ENCODE data around the gene MELK. TPM values are rescaled to one million over a fixed set of nuclear protein-coding genes. Genes with fewer than 3 reads are reported as not detected.
A peak's percentile ranks its signal among the peaks of the same experiment; 100 is the strongest.

The MELK gene
- total and polyA plus RNA-seq, 10 of the 15 experiments (the other 5 are each of a cell fraction or from before 2014, with no cell fraction given) = 38.7 to 80.3 (median 51.6) TPM

GRCh38 chr9:36603006-36603405 is 30.3 kb downstream of the MELK start (continued):
- TF ChIP-seq, protein P1, sequence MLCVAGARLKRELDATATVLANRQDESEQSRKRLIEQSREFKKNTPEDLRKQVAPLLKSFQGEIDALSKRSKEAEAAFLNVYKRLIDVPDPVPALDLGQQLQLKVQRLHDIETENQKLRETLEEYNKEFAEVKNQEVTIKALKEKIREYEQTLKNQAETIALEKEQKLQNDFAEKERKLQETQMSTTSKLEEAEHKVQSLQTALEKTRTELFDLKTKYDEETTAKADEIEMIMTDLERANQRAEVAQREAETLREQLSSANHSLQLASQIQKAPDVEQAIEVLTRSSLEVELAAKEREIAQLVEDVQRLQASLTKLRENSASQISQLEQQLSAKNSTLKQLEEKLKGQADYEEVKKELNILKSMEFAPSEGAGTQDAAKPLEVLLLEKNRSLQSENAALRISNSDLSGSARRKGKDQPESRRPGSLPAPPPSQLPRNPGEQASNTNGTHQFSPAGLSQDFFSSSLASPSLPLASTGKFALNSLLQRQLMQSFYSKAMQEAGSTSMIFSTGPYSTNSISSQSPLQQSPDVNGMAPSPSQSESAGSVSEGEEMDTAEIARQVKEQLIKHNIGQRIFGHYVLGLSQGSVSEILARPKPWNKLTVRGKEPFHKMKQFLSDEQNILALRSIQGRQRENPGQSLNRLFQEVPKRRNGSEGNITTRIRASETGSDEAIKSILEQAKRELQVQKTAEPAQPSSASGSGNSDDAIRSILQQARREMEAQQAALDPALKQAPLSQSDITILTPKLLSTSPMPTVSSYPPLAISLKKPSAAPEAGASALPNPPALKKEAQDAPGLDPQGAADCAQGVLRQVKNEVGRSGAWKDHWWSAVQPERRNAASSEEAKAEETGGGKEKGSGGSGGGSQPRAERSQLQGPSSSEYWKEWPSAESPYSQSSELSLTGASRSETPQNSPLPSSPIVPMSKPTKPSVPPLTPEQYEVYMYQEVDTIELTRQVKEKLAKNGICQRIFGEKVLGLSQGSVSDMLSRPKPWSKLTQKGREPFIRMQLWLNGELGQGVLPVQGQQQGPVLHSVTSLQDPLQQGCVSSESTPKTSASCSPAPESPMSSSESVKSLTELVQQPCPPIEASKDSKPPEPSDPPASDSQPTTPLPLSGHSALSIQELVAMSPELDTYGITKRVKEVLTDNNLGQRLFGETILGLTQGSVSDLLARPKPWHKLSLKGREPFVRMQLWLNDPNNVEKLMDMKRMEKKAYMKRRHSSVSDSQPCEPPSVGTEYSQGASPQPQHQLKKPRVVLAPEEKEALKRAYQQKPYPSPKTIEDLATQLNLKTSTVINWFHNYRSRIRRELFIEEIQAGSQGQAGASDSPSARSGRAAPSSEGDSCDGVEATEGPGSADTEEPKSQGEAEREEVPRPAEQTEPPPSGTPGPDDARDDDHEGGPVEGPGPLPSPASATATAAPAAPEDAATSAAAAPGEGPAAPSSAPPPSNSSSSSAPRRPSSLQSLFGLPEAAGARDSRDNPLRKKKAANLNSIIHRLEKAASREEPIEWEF (IDR thresholded peaks at IDR 0.05; ENCODE audit: insufficient replicate concordance, low read depth, low read length) = no peak
- TF ChIP-seq RBBP5 (conservative IDR thresholded peaks at IDR 0.05) = no peak
- no peak for TF ChIP-seq GATAD2B (conservative IDR thresholded peaks at IDR 0.05; ENCODE audit: low read depth)
- TF ChIP-seq ETV6 (conservative IDR thresholded peaks at IDR 0.05 in 1 of 2, IDR thresholded peaks at IDR 0.05 in 1 of 2; ENCODE audit: borderline replicate concordance in 1 of 2, low read depth in 1 of 2) = no peak
- TF ChIP-seq, protein P2, sequence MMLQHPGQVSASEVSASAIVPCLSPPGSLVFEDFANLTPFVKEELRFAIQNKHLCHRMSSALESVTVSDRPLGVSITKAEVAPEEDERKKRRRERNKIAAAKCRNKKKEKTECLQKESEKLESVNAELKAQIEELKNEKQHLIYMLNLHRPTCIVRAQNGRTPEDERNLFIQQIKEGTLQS (IDR thresholded peaks at IDR 0.05; ENCODE audit: borderline replicate concordance, extremely low read depth, low read depth, low read length) = no peak
- no peak for TF ChIP-seq GABPA (IDR thresholded peaks at IDR 0.05; ENCODE audit: low read depth)
- no peak for TF ChIP-seq RAD21 (IDR thresholded peaks at IDR 0.05; ENCODE audit: insufficient read depth, low read depth, low read length)
- TF ChIP-seq KAT2A (conservative IDR thresholded peaks at IDR 0.05; ENCODE audit: control insufficient read depth, low read depth, low read length) = no peak
- TF ChIP-seq JUNB (IDR thresholded peaks at IDR 0.05) = peak; percentile 56; the same call in 1 of the 2 replicates
- 0 out of 2 replicates have a peak, but pooled peaks have one; percentile 19 for TF ChIP-seq MXI1 (IDR thresholded peaks at IDR 0.05; ENCODE audit: low read depth, low read length)
- TF ChIP-seq, protein P3, sequence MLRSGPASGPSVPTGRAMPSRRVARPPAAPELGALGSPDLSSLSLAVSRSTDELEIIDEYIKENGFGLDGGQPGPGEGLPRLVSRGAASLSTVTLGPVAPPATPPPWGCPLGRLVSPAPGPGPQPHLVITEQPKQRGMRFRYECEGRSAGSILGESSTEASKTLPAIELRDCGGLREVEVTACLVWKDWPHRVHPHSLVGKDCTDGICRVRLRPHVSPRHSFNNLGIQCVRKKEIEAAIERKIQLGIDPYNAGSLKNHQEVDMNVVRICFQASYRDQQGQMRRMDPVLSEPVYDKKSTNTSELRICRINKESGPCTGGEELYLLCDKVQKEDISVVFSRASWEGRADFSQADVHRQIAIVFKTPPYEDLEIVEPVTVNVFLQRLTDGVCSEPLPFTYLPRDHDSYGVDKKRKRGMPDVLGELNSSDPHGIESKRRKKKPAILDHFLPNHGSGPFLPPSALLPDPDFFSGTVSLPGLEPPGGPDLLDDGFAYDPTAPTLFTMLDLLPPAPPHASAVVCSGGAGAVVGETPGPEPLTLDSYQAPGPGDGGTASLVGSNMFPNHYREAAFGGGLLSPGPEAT (IDR thresholded peaks at IDR 0.05; ENCODE audit: low read depth) = peak; percentile 47
- TF ChIP-seq POLR2AphosphoS2 (IDR thresholded peaks at IDR 0.05; ENCODE audit: low read depth, low read length) = no peak
- 0 out of 4 replicates have a peak, but pooled peaks of 1 of the 2 experiments have one; percentile 16 for TF ChIP-seq IKZF2 (IDR thresholded peaks at IDR 0.05)
- TF ChIP-seq RCOR1 (conservative IDR thresholded peaks at IDR 0.05; ENCODE audit: low read depth, low read length) = no peak
- no peak for TF ChIP-seq CHD4 (IDR thresholded peaks at IDR 0.05)
- no peak for TF ChIP-seq BHLHE40 (IDR thresholded peaks at IDR 0.05; ENCODE audit: borderline replicate concordance in 1 of 2, low read depth in 2 of 2, low read length in 1 of 2)
- TF ChIP-seq RAD51 (IDR thresholded peaks at IDR 0.05) = no peak

All from GM12878 (cell line).